Prostate gland (tissue), 2 donors: ENCODE results near the gene C6orf132.

Source experiments
- POLR2A ChIP-seq: fragments of 450-650 bp; IDR thresholded peaks from one replicate; pipeline ENCODE4 v1.6.1; 2016; ENCODE audit warnings: antibody characterized with exemption, mild to moderate bottlenecking
- TF ChIP-seq, protein P1 (sequence below), 4 experiments: fragments of 200-600 bp in 2 of 4; fragments of 450-650 bp in 2 of 4; sonication (generic) in 2 of 4; IDR thresholded peaks; 1 replicate in 3 of 4; 2 replicates in 1 of 4; pipeline ENCODE4 v1.5.1; 2016 to 2019; ENCODE audit warnings: antibody characterized with exemption in 4 of 4, mild to moderate bottlenecking in 2 of 4, moderate library complexity in 2 of 4

DNA sequence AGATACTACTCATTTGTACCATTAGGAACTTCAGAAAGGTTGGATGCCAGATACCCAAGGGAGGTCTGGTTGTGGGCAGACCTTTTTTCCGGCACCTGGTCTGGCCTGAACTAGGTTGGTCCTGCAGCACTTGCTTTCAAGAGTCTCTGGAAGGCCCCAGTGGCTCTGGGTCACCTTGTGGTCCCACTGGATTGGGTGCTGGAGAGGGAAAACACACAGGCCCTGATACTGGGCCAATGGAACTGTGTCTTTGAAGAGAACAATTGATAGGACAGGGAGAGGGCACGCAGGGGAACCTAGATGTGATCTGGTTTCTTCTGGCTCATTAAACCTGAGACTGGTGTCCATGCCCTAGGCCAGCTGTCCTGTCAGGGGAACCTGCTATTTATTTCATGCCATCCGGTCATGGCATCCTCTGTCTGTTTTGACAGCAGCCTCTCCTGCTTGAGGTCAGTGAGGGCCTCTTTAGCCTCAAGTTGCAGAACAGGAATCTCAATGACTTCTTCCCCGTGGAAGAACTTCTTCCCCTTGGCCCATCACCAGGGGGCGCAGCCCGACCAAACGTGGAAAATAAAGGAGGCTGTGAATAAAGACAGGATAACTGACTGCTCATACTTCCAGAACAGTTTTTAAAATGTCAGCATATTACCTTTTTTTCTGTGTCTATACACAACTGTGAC is 67.1 kb downstream of the C6orf132 start:
- TF ChIP-seq, protein P1, sequence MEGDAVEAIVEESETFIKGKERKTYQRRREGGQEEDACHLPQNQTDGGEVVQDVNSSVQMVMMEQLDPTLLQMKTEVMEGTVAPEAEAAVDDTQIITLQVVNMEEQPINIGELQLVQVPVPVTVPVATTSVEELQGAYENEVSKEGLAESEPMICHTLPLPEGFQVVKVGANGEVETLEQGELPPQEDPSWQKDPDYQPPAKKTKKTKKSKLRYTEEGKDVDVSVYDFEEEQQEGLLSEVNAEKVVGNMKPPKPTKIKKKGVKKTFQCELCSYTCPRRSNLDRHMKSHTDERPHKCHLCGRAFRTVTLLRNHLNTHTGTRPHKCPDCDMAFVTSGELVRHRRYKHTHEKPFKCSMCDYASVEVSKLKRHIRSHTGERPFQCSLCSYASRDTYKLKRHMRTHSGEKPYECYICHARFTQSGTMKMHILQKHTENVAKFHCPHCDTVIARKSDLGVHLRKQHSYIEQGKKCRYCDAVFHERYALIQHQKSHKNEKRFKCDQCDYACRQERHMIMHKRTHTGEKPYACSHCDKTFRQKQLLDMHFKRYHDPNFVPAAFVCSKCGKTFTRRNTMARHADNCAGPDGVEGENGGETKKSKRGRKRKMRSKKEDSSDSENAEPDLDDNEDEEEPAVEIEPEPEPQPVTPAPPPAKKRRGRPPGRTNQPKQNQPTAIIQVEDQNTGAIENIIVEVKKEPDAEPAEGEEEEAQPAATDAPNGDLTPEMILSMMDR (IDR thresholded peaks at IDR 0.05): peak; percentile 78 to 93 (median 88)
- TF ChIP-seq POLR2A: no peak
